IMR-90 (cell line): ENCODE measurements around the gene MACF1. TPM values are rescaled to one million over a fixed set of nuclear protein-coding genes. Genes with fewer than 3 reads are reported as not detected.

Experiments used
- ATAC-seq: fragments of 200-7000 bp; cut with Tn5 transposase; 2 replicates; pipeline ENCODE4 v1.9.1; 2020; ENCODE audit warnings: low read depth, mild to moderate bottlenecking, moderate library complexity
- BruUV-seq: library from RNA; stranded (reverse); fragments of 400-500 nt; replicated peaks from 2 replicates; lab custom pipeline; 2021; lab: Mats Ljungman, UMichigan
- CTCF ChIA-PET: fragments of 300-600 bp; formaldehyde crosslinking; extraction: SDS; loops from one replicate; lab custom pipeline; 2021; ENCODE audit warnings: antibody characterized with exemption; lab: Yijun Ruan, JAX
- POLR2A ChIA-PET: fragments of 300-600 bp; sonication (Branson Sonifier 250); formaldehyde crosslinking; loops from one replicate; lab custom pipeline; 2022; ENCODE audit warnings: antibody characterized with exemption; ENCODE audit not compliant: unreplicated experiment; lab: Charles Lee
- DNase-seq: peaks from one replicate; pipeline ENCODE4 v3.0.0; 2013
- H2AFZ ChIP-seq: replicated peaks from 2 replicates; pipeline ENCODE3; 2013; ENCODE audit warnings: low read length, mild to moderate bottlenecking; ENCODE audit not compliant: poor library complexity
- H2AK5ac ChIP-seq: 2 replicates; pipeline ENCODE4 v1.6.1; 2013; ENCODE audit warnings: low read depth, low read length, inconsistent platforms
- H2AK9ac ChIP-seq: replicated peaks from 2 replicates; pipeline ENCODE3; 2013; ENCODE audit warnings: mild to moderate bottlenecking, low read depth, low read length, moderate library complexity; ENCODE audit not compliant: poor library complexity
- H2BK120ac ChIP-seq: 2 replicates; pipeline ENCODE4 v1.6.1; 2013; ENCODE audit warnings: low read depth, low read length, inconsistent platforms
- H2BK15ac ChIP-seq: 3 replicates; pipeline ENCODE4 v1.6.1; 2013; ENCODE audit warnings: low read depth, low read length, inconsistent platforms
- H2BK20ac ChIP-seq: 2 replicates; pipeline ENCODE4 v1.6.1; 2013; ENCODE audit warnings: low read depth, mild to moderate bottlenecking, inconsistent platforms, low read length, moderate library complexity
- H2BK5ac ChIP-seq: 2 replicates; pipeline ENCODE4 v1.6.1; 2013; ENCODE audit warnings: mild to moderate bottlenecking, low read depth, low read length, inconsistent platforms; ENCODE audit not compliant: poor library complexity, severe bottlenecking
- H3K14ac ChIP-seq: replicated peaks from 2 replicates; pipeline ENCODE4 v1.6.1; 2013; ENCODE audit warnings: low read depth, low read length, inconsistent platforms
- H3K18ac ChIP-seq: 2 replicates; pipeline ENCODE4 v1.6.1; 2013; ENCODE audit warnings: low read depth, low read length, control low read depth
- H3K23ac ChIP-seq: 2 replicates; pipeline ENCODE4 v1.6.1; 2013; ENCODE audit warnings: low read depth, low read length, inconsistent platforms
- H3K27ac ChIP-seq: 2 replicates; pipeline ENCODE4 v1.5.1; 2013; ENCODE audit warnings: mild to moderate bottlenecking, control low read depth, low read length; ENCODE audit not compliant: insufficient read depth
- H3K27me3 ChIP-seq: 2 replicates; pipeline ENCODE4 v1.6.1; 2013; ENCODE audit warnings: low read length; ENCODE audit not compliant: control insufficient read depth, insufficient read depth
- H3K36me3 ChIP-seq: 2 replicates; pipeline ENCODE4 v1.6.1; 2013; ENCODE audit warnings: low read length, mixed read lengths; ENCODE audit not compliant: control insufficient read depth, insufficient read depth
- H3K4ac ChIP-seq: 2 replicates; pipeline ENCODE4 v1.6.1; 2013; ENCODE audit warnings: low read depth, low read length, inconsistent platforms
- H3K4me1 ChIP-seq: 2 replicates; pipeline ENCODE4 v1.6.1; 2013; ENCODE audit warnings: low read length, mixed read lengths; ENCODE audit not compliant: control insufficient read depth, insufficient read depth
- H3K4me2 ChIP-seq: 2 replicates; pipeline ENCODE4 v1.6.1; 2013; ENCODE audit warnings: low read depth, mild to moderate bottlenecking, control low read depth, low read length, moderate library complexity
- H3K4me3 ChIP-seq: 2 replicates; pipeline ENCODE4 v1.5.1; 2013; ENCODE audit warnings: low read depth, mild to moderate bottlenecking, control low read depth, low read length, moderate library complexity; ENCODE audit not compliant: insufficient read depth
- H3K56ac ChIP-seq: 2 replicates; pipeline ENCODE4 v1.6.1; 2013; ENCODE audit warnings: low read length, inconsistent platforms; ENCODE audit not compliant: insufficient read depth; ENCODE audit errors: extremely low read depth
- H3K79me1 ChIP-seq, 2 experiments: 2 replicates each; pipeline ENCODE4 v1.6.1; 2013; ENCODE audit warnings: low read length in 2 of 2, inconsistent platforms in 1 of 2, low read depth in 1 of 2
- H3K9ac ChIP-seq: 2 replicates; pipeline ENCODE4 v1.6.1; 2013; ENCODE audit warnings: low read depth, low read length, control low read depth
- H3K9me1 ChIP-seq: 2 replicates; pipeline ENCODE4 v1.6.1; 2013; ENCODE audit warnings: low read length, inconsistent platforms; ENCODE audit not compliant: insufficient read depth
- H3K9me3 ChIP-seq: 2 replicates; pipeline ENCODE4 v1.6.1; 2013; ENCODE audit warnings: low read length; ENCODE audit not compliant: control insufficient read depth, insufficient read depth
- H4K20me1 ChIP-seq: 2 replicates; pipeline ENCODE4 v1.6.1; 2013; ENCODE audit warnings: low read length, inconsistent platforms; ENCODE audit not compliant: insufficient read depth
- H4K5ac ChIP-seq: 2 replicates; pipeline ENCODE4 v1.6.1; 2013; ENCODE audit warnings: mild to moderate bottlenecking, low read depth, low read length, control low read depth
- H4K8ac ChIP-seq, 2 experiments: 2 replicates each; pipeline ENCODE4 v1.6.1; 2013; ENCODE audit warnings: low read depth in 2 of 2, low read length in 2 of 2, control low read depth in 1 of 2, inconsistent platforms in 1 of 2
- H4K91ac ChIP-seq: 2 replicates; pipeline ENCODE4 v1.6.1; 2013; ENCODE audit warnings: low read depth, low read length, inconsistent platforms; ENCODE audit not compliant: insufficient read depth
- BHLHE40 ChIP-seq: fragments of 150-350 bp; IDR thresholded peaks from 2 replicates; pipeline ENCODE4 v1.6.1; 2016; ENCODE audit warnings: mild to moderate bottlenecking, low read depth, low read length
- CEBPB ChIP-seq: IDR thresholded peaks from 2 replicates; pipeline ENCODE4 v1.6.1; 2012; ENCODE audit warnings: low read depth, low read length, improper control_type of control experiment
- CHD1 ChIP-seq: IDR thresholded peaks from 2 replicates; pipeline ENCODE4 v1.6.1; 2012; ENCODE audit warnings: low read depth, low read length, improper control_type of control experiment
- FOS ChIP-seq: fragments of 150-350 bp; IDR thresholded peaks from 2 replicates; pipeline ENCODE4 v1.6.1; 2016; ENCODE audit warnings: low read depth, low read length
- MAFK ChIP-seq: IDR thresholded peaks from 2 replicates; pipeline ENCODE4 v1.6.1; 2012; ENCODE audit warnings: low read depth, low read length, improper control_type of control experiment
- MAZ ChIP-seq: IDR thresholded peaks from 2 replicates; pipeline ENCODE4 v1.6.1; 2012; ENCODE audit warnings: low read depth, mild to moderate bottlenecking, low read length, improper control_type of control experiment, moderate library complexity, borderline replicate concordance
- MXI1 ChIP-seq: IDR thresholded peaks from 2 replicates; pipeline ENCODE4 v1.6.1; 2012; ENCODE audit warnings: low read depth, mild to moderate bottlenecking, low read length, moderate library complexity, borderline replicate concordance
- NFE2L2 ChIP-seq: fragments of 150-350 bp; IDR thresholded peaks from 2 replicates; pipeline ENCODE4 v1.6.1; 2016; ENCODE audit warnings: low read depth, mild to moderate bottlenecking, low read length
- POLR2A ChIP-seq: IDR thresholded peaks from 2 replicates; pipeline ENCODE4 v1.6.1; 2012; ENCODE audit warnings: mild to moderate bottlenecking, low read depth, low read length
- RAD21 ChIP-seq: IDR thresholded peaks from 2 replicates; pipeline ENCODE4 v1.6.1; 2012; ENCODE audit warnings: low read length, improper control_type of control experiment
- RCOR1 ChIP-seq: IDR thresholded peaks from 2 replicates; pipeline ENCODE4 v1.6.1; 2012; ENCODE audit warnings: mild to moderate bottlenecking, low read length, improper control_type of control experiment; ENCODE audit not compliant: insufficient replicate concordance
- RFX5 ChIP-seq: IDR thresholded peaks from 2 replicates; pipeline ENCODE4 v1.8.0; 2012; ENCODE audit warnings: low read depth, mild to moderate bottlenecking, low read length, moderate library complexity
- SMC3 ChIP-seq: fragments of 150-350 bp; IDR thresholded peaks from 2 replicates; pipeline ENCODE4 v1.6.1; 2016; ENCODE audit warnings: low read depth, mild to moderate bottlenecking, antibody characterized with exemption, low read length, moderate library complexity
- dilution Hi-C: fragments of 300-500 bp; cut with HindIII; formaldehyde crosslinking; loops from one replicate; pipeline ENCODE4 v1.14.3; 2018; ENCODE audit warnings: low sequenced_read_pairs; ENCODE audit not compliant: unreplicated experiment
- in situ Hi-C: fragments of 300-500 bp; cut with MboI; formaldehyde crosslinking; loops from 3 replicates; pipeline ENCODE4 v1.14.3; 2019; ENCODE audit warnings: low sequenced_read_pairs, inconsistent platforms, mixed read lengths
- intact Hi-C: fragments of 100-400 bp; cut with micrococcal nuclease; formaldehyde crosslinking; loops from 2 replicates; pipeline ENCODE4 v1.10.0; 2022
- polyA plus RNA-seq, 3 experiments: library from polyadenylated mRNA; depleted of rRNA; stranded (reverse); fragments of >200 nt; gene quantifications; 2 replicates each; pipeline ENCODE4 v1.2.3, GENCODE V29; 2012; ENCODE audit warnings: low replicate concordance in 1 of 3
- total RNA-seq: library from RNA; depleted of rRNA; stranded (reverse); fragments of >200 nt; gene quantifications from 2 replicates; pipeline ENCODE4 v1.2.3, GENCODE V29; 2012
- TF ChIP-seq, protein P1 (sequence below): fragments of 150-350 bp; IDR thresholded peaks from 2 replicates; pipeline ENCODE4 v1.6.1; 2017; ENCODE audit warnings: mild to moderate bottlenecking, antibody characterized with exemption, low read length, low read depth
- TF ChIP-seq, protein P2 (sequence below): conservative IDR thresholded peaks from 2 replicates; pipeline ENCODE4 v1.5.1; 2012; ENCODE audit warnings: mild to moderate bottlenecking, low read depth, low read length, improper control_type of control experiment
- TF ChIP-seq, protein P3 (sequence below): fragments of 150-350 bp; IDR thresholded peaks from 2 replicates; pipeline ENCODE4 v1.6.1; 2016; ENCODE audit warnings: low read depth, mild to moderate bottlenecking, low read length, moderate library complexity, borderline replicate concordance

Gene MACF1
- total and polyA plus RNA-seq, 2 of the 4 experiments (the other 2 are of a cell fraction), result 67.6 to 369 TPM

DNA sequence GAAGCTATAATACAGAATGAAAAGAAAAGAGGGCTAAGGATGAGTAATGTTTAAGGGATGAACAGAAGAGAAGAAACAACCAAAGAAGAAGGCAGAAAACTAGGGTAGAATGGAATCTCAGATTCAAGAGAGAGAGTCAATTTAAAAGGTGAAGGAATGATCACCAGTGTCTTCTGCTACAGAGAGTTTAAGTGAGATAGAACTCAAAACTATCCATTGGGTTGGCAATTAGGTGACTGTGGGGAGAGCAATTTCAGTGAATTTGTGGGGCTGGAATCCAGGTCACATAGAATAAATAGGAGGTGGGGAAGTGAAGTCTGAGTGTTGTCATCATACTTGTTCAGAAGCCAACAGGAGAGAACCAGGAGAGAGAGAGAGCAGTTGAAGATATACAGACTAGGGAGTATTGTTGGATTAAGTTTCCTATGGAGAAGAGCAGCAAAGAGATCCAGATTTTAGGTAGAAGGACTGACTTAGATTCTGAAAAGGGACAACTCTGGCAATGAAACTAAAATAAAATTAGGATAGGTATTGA, 19.9 kb downstream of the MACF1 start:
- Histone ChIP-seq H3K36me3 (no peaks in the 10 kb centered on the region), H3K4me3 (no peak overlapping the region), H3K27ac (no peak overlapping the region), H2AFZ (no peak overlapping the region), H3K9me3 (no peaks in the 10 kb centered on the region), H2AK9ac (no peak overlapping the region), H4K91ac (no peak overlapping the region), H4K5ac (no peak overlapping the region), H3K79me1 (peaks cover 32 to 83% of the 10 kb centered on the region in 2 experiments), H2AK5ac (no peak overlapping the region), H3K9me1 (peaks cover 12% of the 10 kb centered on the region), H3K14ac (no peak overlapping the region), H3K4ac (no peak overlapping the region), H3K4me2 (no peak overlapping the region; the same call in 1 of the 2 replicates), H3K56ac (no peak overlapping the region), H3K9ac (no peak overlapping the region), H3K27me3 (no peaks in the 10 kb centered on the region), H2BK20ac (no peak overlapping the region), H2BK5ac (no peak overlapping the region), H3K23ac (no peak overlapping the region), H3K4me1 (no peaks in the 10 kb centered on the region; the same call in 1 of the 2 replicates), H4K20me1 (peaks cover 75% of the 10 kb centered on the region), H2BK15ac (no peak overlapping the region), H3K18ac (no peak overlapping the region), H2BK120ac (no peak overlapping the region), H4K8ac (no peak overlapping the region)
- dilution Hi-C loops, result no loop called here
- DNase-seq (peak; percentile 49), ATAC-seq (peak; percentile 43)
- ChIA-PET POLR2A (no interaction called here), CTCF (no interaction called here)
- in situ Hi-C loops, result no loop called here
- BruUV-seq, result no TSS peak
- TF ChIP-seq MXI1 (no peak), CEBPB (no peak), NFE2L2 (no peak), POLR2A (no peak), RAD21 (no peak), FOS (no peak), RCOR1 (no peak), SMC3 (no peak), CHD1 (no peak), BHLHE40 (no peak), MAFK (no peak), MAZ (no peak), RFX5 (no peak)
- TF ChIP-seq, protein P1, sequence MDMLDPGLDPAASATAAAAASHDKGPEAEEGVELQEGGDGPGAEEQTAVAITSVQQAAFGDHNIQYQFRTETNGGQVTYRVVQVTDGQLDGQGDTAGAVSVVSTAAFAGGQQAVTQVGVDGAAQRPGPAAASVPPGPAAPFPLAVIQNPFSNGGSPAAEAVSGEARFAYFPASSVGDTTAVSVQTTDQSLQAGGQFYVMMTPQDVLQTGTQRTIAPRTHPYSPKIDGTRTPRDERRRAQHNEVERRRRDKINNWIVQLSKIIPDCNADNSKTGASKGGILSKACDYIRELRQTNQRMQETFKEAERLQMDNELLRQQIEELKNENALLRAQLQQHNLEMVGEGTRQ, result no peak
- TF ChIP-seq, protein P2, sequence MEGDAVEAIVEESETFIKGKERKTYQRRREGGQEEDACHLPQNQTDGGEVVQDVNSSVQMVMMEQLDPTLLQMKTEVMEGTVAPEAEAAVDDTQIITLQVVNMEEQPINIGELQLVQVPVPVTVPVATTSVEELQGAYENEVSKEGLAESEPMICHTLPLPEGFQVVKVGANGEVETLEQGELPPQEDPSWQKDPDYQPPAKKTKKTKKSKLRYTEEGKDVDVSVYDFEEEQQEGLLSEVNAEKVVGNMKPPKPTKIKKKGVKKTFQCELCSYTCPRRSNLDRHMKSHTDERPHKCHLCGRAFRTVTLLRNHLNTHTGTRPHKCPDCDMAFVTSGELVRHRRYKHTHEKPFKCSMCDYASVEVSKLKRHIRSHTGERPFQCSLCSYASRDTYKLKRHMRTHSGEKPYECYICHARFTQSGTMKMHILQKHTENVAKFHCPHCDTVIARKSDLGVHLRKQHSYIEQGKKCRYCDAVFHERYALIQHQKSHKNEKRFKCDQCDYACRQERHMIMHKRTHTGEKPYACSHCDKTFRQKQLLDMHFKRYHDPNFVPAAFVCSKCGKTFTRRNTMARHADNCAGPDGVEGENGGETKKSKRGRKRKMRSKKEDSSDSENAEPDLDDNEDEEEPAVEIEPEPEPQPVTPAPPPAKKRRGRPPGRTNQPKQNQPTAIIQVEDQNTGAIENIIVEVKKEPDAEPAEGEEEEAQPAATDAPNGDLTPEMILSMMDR, result no peak
- TF ChIP-seq, protein P3, sequence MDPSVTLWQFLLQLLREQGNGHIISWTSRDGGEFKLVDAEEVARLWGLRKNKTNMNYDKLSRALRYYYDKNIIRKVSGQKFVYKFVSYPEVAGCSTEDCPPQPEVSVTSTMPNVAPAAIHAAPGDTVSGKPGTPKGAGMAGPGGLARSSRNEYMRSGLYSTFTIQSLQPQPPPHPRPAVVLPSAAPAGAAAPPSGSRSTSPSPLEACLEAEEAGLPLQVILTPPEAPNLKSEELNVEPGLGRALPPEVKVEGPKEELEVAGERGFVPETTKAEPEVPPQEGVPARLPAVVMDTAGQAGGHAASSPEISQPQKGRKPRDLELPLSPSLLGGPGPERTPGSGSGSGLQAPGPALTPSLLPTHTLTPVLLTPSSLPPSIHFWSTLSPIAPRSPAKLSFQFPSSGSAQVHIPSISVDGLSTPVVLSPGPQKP, result no peak
- intact Hi-C loops, result no loop called here
